HCT116 (cell line): Measurements from ENCODE around the gene WNK1. TPM values are rescaled to one million over a fixed set of nuclear protein-coding genes. Genes with fewer than 3 reads are reported as not detected.

Source experiments
- ATAC-seq: fragments of 200-7000 bp; cut with Tn5 transposase; 2 replicates; pipeline ENCODE4 v1.9.1; 2020; ENCODE audit warnings: mild to moderate bottlenecking, moderate library complexity
- BruUV-seq: library from RNA; stranded (reverse); fragments of 400-500 nt; replicated peaks from 2 replicates; lab custom pipeline; 2021; lab: Mats Ljungman, UMichigan
- CTCF ChIA-PET: fragments of 300-600 bp; sonication (Branson Sonifier 250); formaldehyde crosslinking; loops from one replicate; lab custom pipeline; 2021; ENCODE audit warnings: antibody characterized with exemption; lab: Charles Lee
- POLR2A ChIA-PET: fragments of 300-600, 350-600 bp; sonication (Branson Sonifier 250); formaldehyde crosslinking; loops from one replicate; lab custom pipeline; 2021; ENCODE audit warnings: antibody characterized with exemption; lab: Charles Lee
- RAD21 ChIA-PET, 2 experiments: fragments of 300-600 bp; sonication (Branson Sonifier 250); formaldehyde crosslinking; loops; one replicate each; lab custom pipeline; 2023; ENCODE audit warnings: low total read pairs in 2 of 2; ENCODE audit not compliant: uncharacterized antibody in 2 of 2, unreplicated experiment in 2 of 2, low non-redundant PET in 1 of 2; lab: Charles Lee
- DNase-seq: peaks from one replicate; pipeline ENCODE4 v3.0.0-alpha.2; 2010; ENCODE audit warnings: low read depth, low spot score
- H2AFZ ChIP-seq: fragments of 200-600 bp; shearing (Covaris generic), sonication (generic); 2 replicates; pipeline ENCODE4 v1.6.1; 2017; ENCODE audit warnings: low read depth, mixed run types, mixed read lengths, antibody characterized with exemption, low read length; ENCODE audit not compliant: poor library complexity, severe bottlenecking
- H3K27ac ChIP-seq: 2 replicates; pipeline ENCODE4 v1.5.1; 2012; ENCODE audit warnings: low read depth, low read length
- H3K27me3 ChIP-seq: fragments of 200-600 bp; sonication (generic); 2 replicates; pipeline ENCODE4 v1.6.1; 2016; ENCODE audit warnings: mixed run types, low read length, mixed read lengths; ENCODE audit not compliant: insufficient read depth
- H3K36me3 ChIP-seq, 2 experiments: fragments of 200-500 bp in 1 of 2; fragments of 200-600 bp in 1 of 2; sonication (Bioruptor generic) in 1 of 2; sonication (generic) in 1 of 2; 2 replicates each; pipeline versions ENCODE4 v1.5.1 to v1.6.1; 2014 to 2016; ENCODE audit warnings: low read length in 2 of 2, inconsistent platforms in 1 of 2, mixed read lengths in 1 of 2, mixed run types in 1 of 2; ENCODE audit not compliant: insufficient read depth in 2 of 2, control insufficient read depth in 1 of 2
- H3K4me1 ChIP-seq, 2 experiments: fragments of 200-600 bp in 1 of 2; sonication (generic) in 1 of 2; 2 replicates each; pipeline versions ENCODE4 v1.5.1 to v1.6.1; 2012 to 2017; ENCODE audit warnings: low read length in 2 of 2, inconsistent platforms in 1 of 2, mild to moderate bottlenecking in 1 of 2, mixed read lengths in 1 of 2, mixed run types in 1 of 2, moderate library complexity in 1 of 2; ENCODE audit not compliant: insufficient read depth in 2 of 2, control insufficient read depth in 1 of 2
- H3K4me2 ChIP-seq: fragments of 200-600 bp; sonication (generic); 2 replicates; pipeline ENCODE4 v1.6.1; 2017; ENCODE audit warnings: mixed run types, low read length, mixed read lengths
- H3K4me3 ChIP-seq, 2 experiments: fragments of 200-600 bp in 1 of 2; sonication (generic) in 1 of 2; replicated peaks in 1 of 2; 2 replicates each; pipeline ENCODE4 v1.5.1; 2011 to 2016; ENCODE audit warnings: low read length in 2 of 2, control low read depth in 1 of 2, low read depth in 1 of 2, mild to moderate bottlenecking in 1 of 2, mixed read lengths in 1 of 2, mixed run types in 1 of 2
- H3K79me2 ChIP-seq: fragments of 200-600 bp; sonication (generic); 2 replicates; pipeline ENCODE4 v1.6.1; 2017; ENCODE audit warnings: mild to moderate bottlenecking, mixed run types, low read length, moderate library complexity, mixed read lengths; ENCODE audit not compliant: insufficient read depth
- H3K9ac ChIP-seq: fragments of 200-600 bp; sonication (generic); 2 replicates; pipeline ENCODE4 v1.6.1; 2016; ENCODE audit warnings: low read length, mixed read lengths
- H3K9me2 ChIP-seq: fragments of 200-600 bp; sonication (generic), shearing (Covaris generic); 2 replicates; pipeline ENCODE4 v1.6.1; 2017; ENCODE audit warnings: mixed run types, mild to moderate bottlenecking, moderate library complexity; ENCODE audit not compliant: insufficient read depth
- H3K9me3 ChIP-seq, 2 experiments: fragments of 200-500 bp in 1 of 2; fragments of 200-600 bp in 1 of 2; sonication (Bioruptor generic) in 1 of 2; sonication (generic) in 1 of 2; 2 replicates each; pipeline ENCODE4 v1.6.1; 2014 to 2017; ENCODE audit warnings: low read length in 2 of 2, mixed read lengths in 2 of 2, inconsistent platforms in 1 of 2, low read depth in 1 of 2, mild to moderate bottlenecking in 1 of 2, mixed run types in 1 of 2, moderate library complexity in 1 of 2; ENCODE audit not compliant: control insufficient read depth in 1 of 2, insufficient read depth in 1 of 2
- H4K20me1 ChIP-seq: fragments of 200-600 bp; sonication (generic), shearing (Covaris generic); 2 replicates; pipeline ENCODE4 v1.6.1; 2017; ENCODE audit warnings: mixed run types, mild to moderate bottlenecking, moderate library complexity; ENCODE audit not compliant: insufficient read depth
- CBX3 ChIP-seq: IDR thresholded peaks from 2 replicates; pipeline ENCODE4 v1.6.1; 2012; ENCODE audit warnings: low read depth
- CEBPB ChIP-seq: IDR thresholded peaks from 2 replicates; pipeline ENCODE4 v1.6.1; 2012; ENCODE audit warnings: low read depth
- ELF1 ChIP-seq: IDR thresholded peaks from 2 replicates; pipeline ENCODE4 v1.6.1; 2012; ENCODE audit warnings: low read depth, borderline replicate concordance
- EZH2phosphoT487 ChIP-seq: fragments of 200-600 bp; IDR thresholded peaks from 2 replicates; pipeline ENCODE4 v1.6.1; 2018; ENCODE audit warnings: antibody characterized with exemption, borderline replicate concordance
- FOSL1 ChIP-seq: IDR thresholded peaks from 2 replicates; pipeline ENCODE4 v1.6.1; 2012; ENCODE audit warnings: low read depth
- JUND ChIP-seq: IDR thresholded peaks from 2 replicates; pipeline ENCODE4 v1.6.1; 2012
- POLR2A ChIP-seq: IDR thresholded peaks from 2 replicates; pipeline ENCODE4 v1.7.0; 2011; ENCODE audit warnings: borderline replicate concordance; ENCODE audit not compliant: insufficient read depth, insufficient read length; ENCODE audit errors: extremely low read depth
- SIN3A ChIP-seq: IDR thresholded peaks from 2 replicates; pipeline ENCODE4 v1.6.1; 2012; ENCODE audit warnings: low read depth
- SRF ChIP-seq: IDR thresholded peaks from 2 replicates; pipeline ENCODE4 v1.6.1; 2012; ENCODE audit warnings: low read depth
- TCF7L2 ChIP-seq: IDR thresholded peaks from 2 replicates; pipeline ENCODE4 v1.7.0; 2011; ENCODE audit warnings: borderline replicate concordance, inconsistent platforms; ENCODE audit not compliant: insufficient read depth, insufficient read length; ENCODE audit errors: extremely low read depth
- ZFX ChIP-seq: fragments of 450-650 bp; IDR thresholded peaks from 2 replicates; pipeline ENCODE4 v1.6.1; 2017
- intact Hi-C: fragments of 100-400 bp; cut with micrococcal nuclease; formaldehyde crosslinking; loops from 2 replicates; pipeline ENCODE4 v1.10.0; 2022
- total RNA-seq: library from RNA; stranded (reverse); gene quantifications from one replicate; pipeline ENCODE4 v1.2.1, GENCODE V29; 2021; ENCODE audit not compliant: unreplicated experiment
- TF ChIP-seq, protein P1 (sequence below): IDR thresholded peaks from 2 replicates; pipeline ENCODE4 v1.6.1; 2012
- TF ChIP-seq, protein P2 (sequence below): IDR thresholded peaks from 2 replicates; pipeline ENCODE4 v1.6.1; 2012; ENCODE audit warnings: low read depth
- TF ChIP-seq, protein P3 (sequence below), 3 experiments: fragments of 200-600 bp in 1 of 3; sonication (generic) in 1 of 3; IDR thresholded peaks in 2 of 3; conservative IDR thresholded peaks in 1 of 3; 2 replicates each; pipeline ENCODE4 v1.5.1; 2012 to 2017; ENCODE audit warnings: low read depth in 2 of 3, low read length in 2 of 3, antibody characterized with exemption in 1 of 3, borderline replicate concordance in 1 of 3, control low read depth in 1 of 3, mild to moderate bottlenecking in 1 of 3, mixed read lengths in 1 of 3, mixed run types in 1 of 3, moderate library complexity in 1 of 3; ENCODE audit not compliant: insufficient read depth in 1 of 3
- TF ChIP-seq, protein P4 (sequence below): IDR thresholded peaks from 2 replicates; pipeline ENCODE4 v1.6.1; 2012

Gene WNK1
- total RNA-seq, 1 experiment from 2014 or later, result 81.0 TPM

DNA sequence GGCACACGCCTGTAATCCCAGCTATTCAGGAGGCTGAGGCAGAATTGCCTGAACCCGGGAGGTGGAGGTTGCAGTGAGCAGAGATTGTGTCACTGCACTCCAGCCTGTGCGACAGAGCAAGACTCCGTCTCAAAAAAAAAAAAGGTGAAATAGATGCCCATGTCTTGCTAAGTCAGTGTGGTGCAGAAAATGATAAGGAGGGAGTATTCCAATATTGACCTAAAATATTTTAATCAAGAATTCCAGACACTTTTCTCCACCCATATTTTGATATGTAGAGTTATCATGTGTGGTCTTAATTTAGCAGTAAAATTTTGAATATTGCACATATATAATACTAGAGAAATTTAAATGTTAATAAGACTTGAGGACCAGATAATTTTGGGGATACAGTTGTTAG, 57.7 kb downstream of the WNK1 start:
- TF ChIP-seq CEBPB (no peak), ELF1 (no peak)
- no peaks in the 10 kb centered on the region for H3K36me3 ChIP-seq
- ATAC-seq, result no peak
- H3K4me3 ChIP-seq, result no peak overlapping the region
- no peaks in the 10 kb centered on the region for H3K9me2 ChIP-seq
- peaks cover 23% of the 10 kb centered on the region; the same call in 1 of the 2 replicates for H4K20me1 ChIP-seq
- DNase-seq, result no peak
- H3K9me3 ChIP-seq, result no peaks in the 10 kb centered on the region
- BruUV-seq, result no TSS peak
- no peaks in the 10 kb centered on the region for H3K4me1 ChIP-seq
- ChIA-PET POLR2A (no interaction called here), RAD21 (interaction anchor here in 1 of 2 experiments (0.7 kb wide), 1 partner anchor 51 kb away, joined by 3 read pairs; no protein-coding TSS in a partner anchor), CTCF (interaction anchor here (1.4 kb wide), 1 partner anchor 234 kb away, joined by 3 read pairs; no protein-coding TSS in a partner anchor)
- intact Hi-C loops, result no loop called here
- no peak overlapping the region for H2AFZ ChIP-seq
- no peak overlapping the region for H3K9ac ChIP-seq
- no peak overlapping the region for H3K4me2 ChIP-seq
- no peak overlapping the region for H3K27ac ChIP-seq
- H3K27me3 ChIP-seq, result no peaks in the 10 kb centered on the region
- H3K79me2 ChIP-seq, result peaks cover 91% of the 10 kb centered on the region

DNA sequence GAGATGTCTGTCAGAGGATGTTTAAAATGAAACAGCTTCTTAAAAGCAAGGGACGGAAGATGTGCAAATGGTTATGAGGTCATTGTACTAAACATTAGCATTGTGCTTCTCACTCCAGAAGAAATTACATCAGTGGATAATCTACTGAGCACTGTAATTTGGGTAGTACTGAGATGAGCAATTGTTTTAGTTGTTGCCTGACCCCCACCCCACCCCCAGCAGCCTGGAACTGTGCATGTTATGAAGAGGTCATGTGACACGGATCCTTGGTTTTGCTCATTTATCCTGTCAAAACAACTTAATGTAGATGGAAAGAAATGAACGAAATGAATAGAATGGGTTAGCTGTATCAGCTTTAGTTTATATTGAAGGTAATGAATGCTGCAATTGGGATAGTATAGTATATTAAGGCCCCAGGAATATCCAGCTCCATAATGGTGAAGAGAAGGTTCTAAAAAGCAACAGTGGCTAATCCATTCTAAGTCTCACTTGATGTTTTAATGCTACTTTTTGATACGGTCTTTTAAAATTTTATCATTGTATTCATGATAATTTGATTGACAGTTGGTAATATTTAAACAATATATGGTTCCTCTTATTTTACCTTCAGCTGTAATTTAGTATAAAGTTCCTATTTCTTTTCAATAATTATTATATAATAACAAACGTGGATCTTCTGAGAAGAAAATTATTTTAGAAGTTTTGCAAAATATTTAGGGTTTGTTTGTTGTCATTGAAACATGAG, 58.5 kb downstream of the WNK1 start:
- DNase-seq, result no peak
- Histone ChIP-seq H3K4me3 (no peak overlapping the region), H3K4me2 (no peak overlapping the region), H3K27me3 (no peaks in the 10 kb centered on the region), H4K20me1 (peaks cover 18% of the 10 kb centered on the region; the same call in 1 of the 2 replicates), H3K9ac (no peak overlapping the region), H3K27ac (no peak overlapping the region), H3K79me2 (peaks cover 91% of the 10 kb centered on the region), H3K9me3 (no peaks in the 10 kb centered on the region), H2AFZ (no peak overlapping the region), H3K9me2 (no peaks in the 10 kb centered on the region), H3K4me1 (no peaks in the 10 kb centered on the region), H3K36me3 (no peaks in the 10 kb centered on the region)
- CTCF ChIA-PET, result interaction anchor here (0.7 to 1.4 kb wide), 3 partner anchors 59 to 240 kb away, joined by 3 read pairs; partner anchors contain the start of gene WNK1
- RAD21 ChIA-PET, result no interaction called here
- intact Hi-C loops, result no loop called here
- no TSS peak for BruUV-seq
- ATAC-seq, result no peak
- POLR2A ChIA-PET, result no interaction called here
- TF ChIP-seq EZH2phosphoT487 (no peak), POLR2A (no peak), SIN3A (no peak), TCF7L2 (no peak), ZFX (no peak), JUND (no peak), CBX3 (no peak), CEBPB (no peak), SRF (no peak), FOSL1 (no peak)
- TF ChIP-seq, protein P1, sequence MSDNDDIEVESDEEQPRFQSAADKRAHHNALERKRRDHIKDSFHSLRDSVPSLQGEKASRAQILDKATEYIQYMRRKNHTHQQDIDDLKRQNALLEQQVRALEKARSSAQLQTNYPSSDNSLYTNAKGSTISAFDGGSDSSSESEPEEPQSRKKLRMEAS, result no peak
- TF ChIP-seq, protein P2, sequence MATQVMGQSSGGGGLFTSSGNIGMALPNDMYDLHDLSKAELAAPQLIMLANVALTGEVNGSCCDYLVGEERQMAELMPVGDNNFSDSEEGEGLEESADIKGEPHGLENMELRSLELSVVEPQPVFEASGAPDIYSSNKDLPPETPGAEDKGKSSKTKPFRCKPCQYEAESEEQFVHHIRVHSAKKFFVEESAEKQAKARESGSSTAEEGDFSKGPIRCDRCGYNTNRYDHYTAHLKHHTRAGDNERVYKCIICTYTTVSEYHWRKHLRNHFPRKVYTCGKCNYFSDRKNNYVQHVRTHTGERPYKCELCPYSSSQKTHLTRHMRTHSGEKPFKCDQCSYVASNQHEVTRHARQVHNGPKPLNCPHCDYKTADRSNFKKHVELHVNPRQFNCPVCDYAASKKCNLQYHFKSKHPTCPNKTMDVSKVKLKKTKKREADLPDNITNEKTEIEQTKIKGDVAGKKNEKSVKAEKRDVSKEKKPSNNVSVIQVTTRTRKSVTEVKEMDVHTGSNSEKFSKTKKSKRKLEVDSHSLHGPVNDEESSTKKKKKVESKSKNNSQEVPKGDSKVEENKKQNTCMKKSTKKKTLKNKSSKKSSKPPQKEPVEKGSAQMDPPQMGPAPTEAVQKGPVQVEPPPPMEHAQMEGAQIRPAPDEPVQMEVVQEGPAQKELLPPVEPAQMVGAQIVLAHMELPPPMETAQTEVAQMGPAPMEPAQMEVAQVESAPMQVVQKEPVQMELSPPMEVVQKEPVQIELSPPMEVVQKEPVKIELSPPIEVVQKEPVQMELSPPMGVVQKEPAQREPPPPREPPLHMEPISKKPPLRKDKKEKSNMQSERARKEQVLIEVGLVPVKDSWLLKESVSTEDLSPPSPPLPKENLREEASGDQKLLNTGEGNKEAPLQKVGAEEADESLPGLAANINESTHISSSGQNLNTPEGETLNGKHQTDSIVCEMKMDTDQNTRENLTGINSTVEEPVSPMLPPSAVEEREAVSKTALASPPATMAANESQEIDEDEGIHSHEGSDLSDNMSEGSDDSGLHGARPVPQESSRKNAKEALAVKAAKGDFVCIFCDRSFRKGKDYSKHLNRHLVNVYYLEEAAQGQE, result no peak
- TF ChIP-seq, protein P3, sequence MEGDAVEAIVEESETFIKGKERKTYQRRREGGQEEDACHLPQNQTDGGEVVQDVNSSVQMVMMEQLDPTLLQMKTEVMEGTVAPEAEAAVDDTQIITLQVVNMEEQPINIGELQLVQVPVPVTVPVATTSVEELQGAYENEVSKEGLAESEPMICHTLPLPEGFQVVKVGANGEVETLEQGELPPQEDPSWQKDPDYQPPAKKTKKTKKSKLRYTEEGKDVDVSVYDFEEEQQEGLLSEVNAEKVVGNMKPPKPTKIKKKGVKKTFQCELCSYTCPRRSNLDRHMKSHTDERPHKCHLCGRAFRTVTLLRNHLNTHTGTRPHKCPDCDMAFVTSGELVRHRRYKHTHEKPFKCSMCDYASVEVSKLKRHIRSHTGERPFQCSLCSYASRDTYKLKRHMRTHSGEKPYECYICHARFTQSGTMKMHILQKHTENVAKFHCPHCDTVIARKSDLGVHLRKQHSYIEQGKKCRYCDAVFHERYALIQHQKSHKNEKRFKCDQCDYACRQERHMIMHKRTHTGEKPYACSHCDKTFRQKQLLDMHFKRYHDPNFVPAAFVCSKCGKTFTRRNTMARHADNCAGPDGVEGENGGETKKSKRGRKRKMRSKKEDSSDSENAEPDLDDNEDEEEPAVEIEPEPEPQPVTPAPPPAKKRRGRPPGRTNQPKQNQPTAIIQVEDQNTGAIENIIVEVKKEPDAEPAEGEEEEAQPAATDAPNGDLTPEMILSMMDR (IDR thresholded peaks at IDR 0.05 in 2 of 3, conservative IDR thresholded peaks at IDR 0.05 in 1 of 3; ENCODE audit: borderline replicate concordance in 1 of 3, insufficient read depth in 1 of 3, low read depth in 2 of 3, low read length in 2 of 3), result no peak
- TF ChIP-seq, protein P4, sequence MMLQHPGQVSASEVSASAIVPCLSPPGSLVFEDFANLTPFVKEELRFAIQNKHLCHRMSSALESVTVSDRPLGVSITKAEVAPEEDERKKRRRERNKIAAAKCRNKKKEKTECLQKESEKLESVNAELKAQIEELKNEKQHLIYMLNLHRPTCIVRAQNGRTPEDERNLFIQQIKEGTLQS, result no peak
